NT2/D1 (cell line): Measurements from ENCODE around the gene MGAT5B.

Experiments used
- DNase-seq: peaks from one replicate; pipeline ENCODE4 v3.0.0-alpha.2; 2011; ENCODE audit warnings: low read depth, low spot score
- H3K27me3 ChIP-seq: 2 replicates; pipeline ENCODE4 v1.6.0; 2011; ENCODE audit warnings: mild to moderate bottlenecking; ENCODE audit not compliant: insufficient read length, insufficient read depth
- H3K36me3 ChIP-seq: 2 replicates; pipeline ENCODE4 v1.6.1; 2011; ENCODE audit warnings: mild to moderate bottlenecking, low read length, mixed read lengths; ENCODE audit not compliant: insufficient read depth, insufficient read length
- H3K4me1 ChIP-seq: 2 replicates; pipeline ENCODE4 v1.5.1; 2011; ENCODE audit not compliant: insufficient read depth, insufficient read length
- H3K4me3 ChIP-seq: 2 replicates; pipeline ENCODE4 v1.5.1; 2011; ENCODE audit warnings: low read depth; ENCODE audit not compliant: insufficient read length
- H3K9ac ChIP-seq: 2 replicates; pipeline ENCODE4 v1.6.0; 2011; ENCODE audit warnings: low read depth; ENCODE audit not compliant: insufficient read length
- H3K9me3 ChIP-seq: 2 replicates; pipeline ENCODE4 v1.5.1; 2011; ENCODE audit warnings: mild to moderate bottlenecking, low read length; ENCODE audit not compliant: insufficient read depth
- SUZ12 ChIP-seq: IDR thresholded peaks from 2 replicates; pipeline ENCODE4 v1.6.1; 2011; ENCODE audit not compliant: insufficient read length, insufficient read depth; ENCODE audit errors: extremely low read depth
- YY1 ChIP-seq: IDR thresholded peaks from 2 replicates; pipeline ENCODE4 v1.6.1; 2011; ENCODE audit not compliant: insufficient read length, insufficient read depth
- ZNF274 ChIP-seq: IDR thresholded peaks from 2 replicates; pipeline ENCODE4 v1.6.1; 2011; ENCODE audit warnings: mild to moderate bottlenecking, low read depth, low read length

The MGAT5B gene

GRCh38 chr17:76915840-76916510 lies 47.8 kb downstream of the MGAT5B start:
- H3K27me3 ChIP-seq = no peaks in the 10 kb centered on the region
- TF ChIP-seq ZNF274 (no peak), YY1 (no peak), SUZ12 (no peak)
- H3K4me3 ChIP-seq = no peak overlapping the region

GRCh38 chr17:76917829-76918228 lies 49.6 kb downstream of the MGAT5B start:
- DNase-seq = no peak
- no peak overlapping the region for H3K9ac ChIP-seq
- H3K4me1 ChIP-seq = peaks cover 8% of the 10 kb centered on the region
- no peaks in the 10 kb centered on the region for H3K27me3 ChIP-seq
- no peaks in the 10 kb centered on the region for H3K9me3 ChIP-seq
- H3K4me3 ChIP-seq = no peak overlapping the region
- H3K36me3 ChIP-seq = peaks cover 12% of the 10 kb centered on the region
- TF ChIP-seq SUZ12 (no peak), YY1 (no peak), ZNF274 (no peak)

More at GRCh38 chr17:76915840-76916510, 47.8 kb downstream of the MGAT5B start:
- peaks cover 6% of the 10 kb centered on the region for H3K4me1 ChIP-seq
- no peaks in the 10 kb centered on the region for H3K9me3 ChIP-seq
- H3K9ac ChIP-seq = no peak overlapping the region
- H3K36me3 ChIP-seq = peaks cover 20% of the 10 kb centered on the region
- DNase-seq = no peak

- no peak overlapping the region for H3K4me3 ChIP-seq
- H3K4me1 ChIP-seq = peaks cover 13% of the 10 kb centered on the region
- no peak overlapping the region for H3K9ac ChIP-seq
- no peaks in the 10 kb centered on the region for H3K27me3 ChIP-seq
- no peaks in the 10 kb centered on the region for H3K9me3 ChIP-seq
- peaks cover 8% of the 10 kb centered on the region for H3K36me3 ChIP-seq
- no peak for DNase-seq
- TF ChIP-seq SUZ12 = no peak
- no peak for TF ChIP-seq YY1
Measured at GRCh38 chr17:76918811-76919210, 50.6 kb downstream of the MGAT5B start.

GRCh38 chr17:76920364-76921139 lies 52.3 kb downstream of the MGAT5B start:
- TF ChIP-seq SUZ12 = no peak
- no peak for TF ChIP-seq ZNF274
- no peak for TF ChIP-seq YY1
- no peaks in the 10 kb centered on the region for H3K9me3 ChIP-seq

GRCh38 chr17:76921340-76922036 lies 53.3 kb downstream of the MGAT5B start:
- no peak overlapping the region for H3K4me3 ChIP-seq
- no peaks in the 10 kb centered on the region for H3K9me3 ChIP-seq
- H3K4me1 ChIP-seq = peaks cover 18% of the 10 kb centered on the region
- H3K9ac ChIP-seq = no peak overlapping the region
- TF ChIP-seq SUZ12 (no peak), ZNF274 (no peak), YY1 (no peak)
- H3K36me3 ChIP-seq = peaks cover 13% of the 10 kb centered on the region
- H3K27me3 ChIP-seq = no peaks in the 10 kb centered on the region
- no peak for DNase-seq

More at GRCh38 chr17:76920364-76921139, 52.3 kb downstream of the MGAT5B start:
- Histone ChIP-seq H3K4me1 (peaks cover 17% of the 10 kb centered on the region), H3K9ac (no peak overlapping the region), H3K4me3 (no peak overlapping the region), H3K27me3 (no peaks in the 10 kb centered on the region), H3K36me3 (peaks cover 8% of the 10 kb centered on the region)
- DNase-seq = no peak

- Histone ChIP-seq H3K9ac (no peak overlapping the region), H3K4me1 (peaks cover 18% of the 10 kb centered on the region), H3K9me3 (no peaks in the 10 kb centered on the region), H3K36me3 (peaks cover 17% of the 10 kb centered on the region), H3K4me3 (no peak overlapping the region), H3K27me3 (no peaks in the 10 kb centered on the region)
- DNase-seq = no peak
- TF ChIP-seq ZNF274 (no peak), SUZ12 (no peak), YY1 (no peak)
Measured at GRCh38 chr17:76922084-76922483, 53.9 kb downstream of the MGAT5B start.

- no peak for DNase-seq
- no peak overlapping the region for H3K9ac ChIP-seq
- peaks cover 18% of the 10 kb centered on the region for H3K4me1 ChIP-seq
- peaks cover 15% of the 10 kb centered on the region for H3K36me3 ChIP-seq
- H3K27me3 ChIP-seq = no peaks in the 10 kb centered on the region
- no peak overlapping the region for H3K4me3 ChIP-seq
- TF ChIP-seq ZNF274 = no peak
- TF ChIP-seq YY1 = no peak
- TF ChIP-seq SUZ12 = no peak
- no peaks in the 10 kb centered on the region for H3K9me3 ChIP-seq
Measured at GRCh38 chr17:76922967-76923366, 54.8 kb downstream of the MGAT5B start.
